Activated naive CD4-positive, alpha-beta T cell treated with anti-CD3 and anti-CD28 coated beads, Interleukin-2, amount 50 U/mL, for 16 hours (primary cell): Measurements from ENCODE around the gene NKAPL.
"Not testable (repeated sequence)": the region's sequence is repeated elsewhere in the genome, so short reads cannot be mapped to it uniquely, and the experiment has no call there.

Experiments
- DNase-seq: peaks from one replicate; pipeline ENCODE4 v3.0.0-alpha.2; 2020

Gene NKAPL

GRCh38 chr6:28303570-28303969 lies 44.5 kb downstream of the NKAPL start:
- no peak for DNase-seq

DNA sequence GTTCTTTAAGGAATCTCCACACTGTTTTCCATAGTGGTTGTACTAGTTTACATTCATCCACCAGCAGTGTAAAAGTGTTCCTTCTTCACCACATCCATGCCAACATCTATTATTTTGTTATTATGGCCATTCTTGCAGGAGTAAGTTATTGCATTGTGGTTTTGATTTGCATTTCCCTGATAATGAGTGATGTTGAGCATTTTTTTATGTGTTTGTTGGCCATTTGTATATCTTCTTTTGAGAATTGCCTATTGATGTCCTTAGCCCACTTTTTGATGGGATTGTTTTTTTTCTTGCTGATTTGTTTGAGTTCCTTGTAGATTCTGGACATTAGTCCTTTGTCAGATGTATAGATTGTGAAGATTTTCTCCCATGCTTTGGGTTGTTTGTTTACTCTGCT lies 47.3 kb downstream of the NKAPL start:
- DNase-seq = not testable (repeated sequence)
